HG02943 (cell line): ENCODE measurements around the gene HLA-DOA.

Experiments used
- ATAC-seq: cut with Tn5 transposase; IDR thresholded peaks from one replicate; pipeline ENCODE4 v1.9.1; 2021; ENCODE audit warnings: mild to moderate bottlenecking, low read depth, moderate library complexity; ENCODE audit not compliant: unreplicated experiment

HLA-DOA gene

DNA sequence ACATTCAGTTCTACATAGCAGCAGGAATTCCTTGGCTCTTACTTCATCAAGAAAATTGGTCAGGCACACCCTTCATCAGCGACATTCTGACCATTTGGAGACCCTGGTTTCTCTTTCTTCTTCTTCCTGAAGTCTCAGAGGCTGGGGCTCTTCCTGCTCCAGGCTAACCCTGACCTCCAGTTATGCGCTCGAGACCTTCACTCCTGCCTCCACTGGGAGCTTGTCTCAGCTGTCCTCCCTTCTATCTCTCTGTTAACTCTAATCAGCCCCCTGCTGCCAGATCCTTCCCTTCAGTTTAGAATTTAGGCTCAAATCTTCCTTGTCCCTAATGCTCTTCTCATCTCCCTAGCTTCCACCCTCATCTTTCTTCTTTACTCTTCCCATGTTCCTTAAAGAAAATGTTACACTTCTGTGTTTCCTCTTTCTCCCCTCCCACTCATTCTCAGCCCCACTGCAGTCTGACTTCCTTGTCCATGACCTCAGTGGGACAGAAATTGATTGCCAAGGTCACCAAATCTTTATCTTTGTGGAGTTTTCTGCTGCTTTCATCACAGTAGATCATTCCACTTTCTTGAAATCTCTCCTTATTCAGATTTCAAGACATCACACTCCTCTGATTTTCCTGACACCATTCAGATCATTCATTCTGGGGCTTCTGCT, 8.4 kb upstream of the HLA-DOA start:
- no peak for ATAC-seq

GRCh38 chr6:33017018-33017417, 7.6 kb upstream of the HLA-DOA start:
- ATAC-seq = no peak

GRCh38 chr6:33015798-33016197, 6.4 kb upstream of the HLA-DOA start:
- ATAC-seq = no peak

- no peak for ATAC-seq
Measured at GRCh38 chr6:33014841-33015634, 5.6 kb upstream of the HLA-DOA start.

DNA sequence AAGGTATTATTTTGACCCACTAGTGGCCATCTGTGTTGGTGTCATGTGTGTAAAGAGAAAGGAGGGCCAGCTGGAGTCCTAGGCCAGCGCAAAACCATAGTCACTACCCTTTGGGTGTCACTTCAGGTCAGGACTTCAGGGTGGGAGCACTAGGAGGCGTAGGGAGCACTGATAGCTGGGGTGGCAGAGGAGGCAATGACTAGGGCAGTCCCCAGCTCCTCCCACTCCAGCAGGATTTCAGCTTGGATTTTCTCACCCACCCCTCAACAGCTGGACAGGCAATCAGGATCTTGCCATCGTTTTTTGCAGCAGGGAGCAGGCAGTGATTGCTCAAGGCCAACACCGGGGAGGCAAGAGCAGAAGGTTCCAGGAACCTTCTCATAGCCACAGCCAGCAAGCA, 4.2 kb upstream of the HLA-DOA start:
- ATAC-seq = no peak

DNA sequence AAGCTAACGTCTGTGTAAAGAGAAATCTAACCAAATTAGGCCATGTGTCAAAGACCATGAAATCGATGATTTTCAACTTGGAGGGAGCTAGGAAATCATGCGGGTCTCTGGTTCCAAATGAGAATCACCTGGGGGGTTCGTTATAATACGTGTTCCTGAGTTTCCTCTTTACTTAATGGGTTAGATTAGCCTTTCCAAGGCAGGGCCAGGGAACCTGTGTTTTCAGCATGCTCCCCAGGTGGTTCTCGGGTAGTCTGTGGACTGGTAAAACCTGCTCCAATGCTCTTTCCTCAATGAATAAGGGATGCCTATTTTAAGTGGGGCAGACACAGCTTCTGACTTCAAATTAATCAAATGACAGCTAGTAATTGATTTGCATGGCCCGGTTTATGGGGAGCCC, 965 bp upstream of the HLA-DOA start:
- no peak for ATAC-seq

DNA sequence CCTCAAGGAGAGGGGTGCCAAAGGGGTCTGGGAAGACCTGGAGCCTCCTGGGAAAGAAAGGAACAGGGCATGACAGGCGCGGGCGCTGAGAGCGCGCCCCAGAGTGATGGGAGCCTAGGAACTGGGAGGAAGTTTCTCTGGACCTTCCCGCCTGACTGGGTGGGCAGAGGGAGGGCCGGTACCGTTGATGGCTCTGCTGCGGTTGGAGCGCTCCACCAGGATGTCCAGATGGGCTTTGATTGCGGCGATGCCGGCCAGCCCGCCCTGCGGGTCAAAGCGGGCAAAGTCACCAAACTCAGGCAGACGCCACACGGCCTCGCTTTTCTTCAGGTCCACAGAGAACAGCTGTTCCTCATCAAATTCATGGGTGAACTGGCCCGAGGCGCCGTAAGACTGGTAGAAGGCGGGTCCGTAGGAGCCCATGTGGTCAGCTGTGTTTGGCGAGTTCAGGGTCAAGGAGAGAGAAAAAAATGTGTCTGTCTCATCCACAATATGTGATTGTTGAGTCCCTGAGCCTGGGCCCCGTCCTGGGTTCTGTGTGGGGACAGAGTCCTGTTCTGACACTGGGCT, 1.5 kb downstream of the HLA-DOA start:
- ATAC-seq = no peak

DNA sequence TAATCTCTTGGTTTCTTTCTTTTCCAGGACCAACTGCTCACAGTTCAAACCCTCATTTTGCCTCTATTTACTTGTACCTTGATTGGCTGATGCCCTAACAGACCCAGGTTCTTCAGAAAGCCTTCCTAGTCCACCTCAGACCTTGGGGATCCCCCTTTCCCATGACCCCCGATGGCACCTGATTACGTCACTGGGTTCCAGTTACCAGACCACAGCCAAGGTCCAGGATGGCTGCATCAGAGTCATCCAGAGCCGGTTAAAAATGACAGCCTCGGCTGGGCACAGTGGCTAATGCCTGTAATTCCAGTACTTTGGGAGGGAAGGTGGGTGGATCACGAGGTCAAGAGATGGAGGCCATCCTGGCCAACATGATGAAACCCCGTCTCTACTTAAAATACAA, 4.5 kb downstream of the HLA-DOA start:
- ATAC-seq = no peak

GRCh38 chr6:33001685-33002084, 7.7 kb downstream of the HLA-DOA start:
- ATAC-seq = no peak

DNA sequence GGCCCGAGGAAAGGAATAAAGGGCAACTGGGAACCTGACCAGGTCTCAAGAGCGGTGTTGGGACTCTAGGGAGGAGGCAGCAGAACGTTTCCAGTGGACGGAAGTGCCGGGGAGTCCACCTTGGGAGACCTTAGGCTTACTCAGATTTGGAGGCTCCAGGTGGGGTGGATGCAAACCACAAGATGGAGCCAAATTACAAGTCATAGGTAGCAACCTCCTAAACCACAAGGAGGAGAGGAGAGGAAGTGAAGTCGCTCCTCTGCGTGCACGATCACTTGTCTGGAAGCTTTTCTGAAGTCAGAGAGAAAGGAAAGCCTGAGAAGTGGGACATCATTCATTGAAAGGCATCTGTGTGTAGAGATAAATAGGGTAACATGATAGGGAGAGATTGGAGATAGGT, 9.3 kb downstream of the HLA-DOA start:
- ATAC-seq = no peak

DNA sequence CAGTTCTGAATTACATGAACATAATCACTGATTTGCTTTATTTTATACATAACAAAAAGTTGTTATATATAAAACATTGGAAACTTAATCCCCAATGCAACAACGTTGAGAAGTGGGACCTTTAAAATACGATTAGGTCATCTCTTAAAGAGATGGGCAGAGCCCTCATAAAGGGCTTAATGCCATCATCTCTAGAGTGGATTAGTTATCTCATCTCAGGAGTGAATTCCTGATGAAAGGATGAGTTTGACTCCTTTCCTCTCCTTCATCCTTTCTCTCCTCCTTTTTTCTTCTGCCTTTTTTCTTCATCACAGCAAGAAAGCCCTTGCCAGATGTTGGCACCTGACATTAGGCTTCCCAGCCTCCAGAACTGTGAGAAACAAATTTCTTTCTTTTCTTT, 13.9 kb downstream of the HLA-DOA start:
- no peak for ATAC-seq

DNA sequence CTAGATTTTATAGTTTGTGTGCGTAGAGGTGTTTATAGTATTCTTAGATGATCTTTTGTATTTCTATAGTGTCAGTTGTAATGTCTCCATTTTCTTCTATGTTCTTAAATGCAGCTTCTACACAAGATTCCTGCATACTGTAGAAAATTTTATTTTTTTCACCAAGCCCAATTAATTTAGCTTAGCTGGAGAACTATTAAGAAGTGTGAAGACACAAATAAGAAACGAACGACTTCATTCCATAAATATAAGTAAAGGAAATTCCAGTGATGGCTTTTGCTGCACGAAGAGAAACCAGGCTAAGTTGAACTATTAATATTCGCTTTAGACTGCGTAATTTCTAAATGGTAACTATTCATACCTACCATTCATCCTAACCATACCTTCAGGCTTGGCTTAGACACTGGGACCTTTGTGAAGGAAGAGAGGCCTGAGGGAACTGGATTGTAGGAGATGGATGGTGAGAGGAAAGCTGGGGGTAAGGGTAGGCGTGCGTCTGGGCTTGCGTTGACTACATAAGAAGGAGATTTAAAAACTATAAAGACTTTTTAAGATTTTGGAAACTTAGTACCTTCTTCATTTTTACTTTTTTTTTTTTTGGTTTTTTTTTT, 15.9 kb downstream of the HLA-DOA start:
- no peak for ATAC-seq

GRCh38 chr6:32991972-32992371, 17.4 kb downstream of the HLA-DOA start:
- ATAC-seq = no peak

- no peak for ATAC-seq
Measured at GRCh38 chr6:32989368-32989767, 20.0 kb downstream of the HLA-DOA start.

- ATAC-seq = no peak
Measured at GRCh38 chr6:32984622-32985389, 24.6 kb downstream of the HLA-DOA start.

- no peak for ATAC-seq
Measured at GRCh38 chr6:32983964-32984621, 25.3 kb downstream of the HLA-DOA start.

GRCh38 chr6:32983493-32983848, 25.9 kb downstream of the HLA-DOA start:
- ATAC-seq = no peak

GRCh38 chr6:32982702-32983492, 26.5 kb downstream of the HLA-DOA start:
- no peak for ATAC-seq

DNA sequence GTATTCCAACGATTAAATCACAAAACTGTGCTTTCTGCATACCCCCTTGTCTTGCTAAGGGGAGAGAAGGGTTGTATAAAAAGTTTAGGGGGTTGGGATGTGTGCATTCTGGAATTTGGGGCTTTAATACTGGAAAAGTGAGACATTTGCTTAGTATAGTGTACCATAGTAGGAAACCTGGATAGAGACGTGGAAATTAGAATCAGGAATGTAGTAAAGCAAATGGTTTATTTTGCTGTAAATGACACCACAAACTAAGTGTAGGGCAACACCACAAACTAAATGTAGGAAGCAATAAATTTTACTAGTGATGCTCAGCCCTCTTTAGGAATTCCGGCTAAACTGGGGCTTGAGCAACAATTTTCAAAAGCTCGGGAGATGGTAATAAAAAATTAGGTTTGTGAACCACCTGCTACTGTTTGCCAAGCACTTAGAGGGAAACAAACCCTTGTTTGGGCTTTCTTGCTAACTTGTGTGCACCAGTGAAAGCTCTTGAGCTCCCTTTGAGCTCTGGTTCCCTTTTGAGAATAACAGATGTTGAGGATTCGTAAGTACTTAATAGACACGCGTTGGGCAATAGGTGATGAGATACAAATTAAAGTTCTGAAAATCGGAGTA, 27.2 kb downstream of the HLA-DOA start:
- no peak for ATAC-seq
